HepG2 (cell line): Measurements from ENCODE around the gene FOXN3. TPM values are rescaled to one million over a fixed set of nuclear protein-coding genes. Genes with fewer than 3 reads are reported as not detected.

Source experiments
- ATAC-seq: fragments of 200-7000 bp; cut with Tn5 transposase; 3 replicates; pipeline ENCODE4 v1.9.1; 2020; ENCODE audit warnings: mild to moderate bottlenecking, moderate library complexity
- BruUV-seq: library from RNA; stranded (reverse); fragments of 400-500 nt; replicated peaks from 2 replicates; lab custom pipeline; 2021; lab: Mats Ljungman, UMichigan
- CTCF ChIA-PET: fragments of 300-600 bp; formaldehyde crosslinking; extraction: SDS; loops from one replicate; lab custom pipeline; 2021; ENCODE audit warnings: low total read pairs, inconsistent platforms, low intra/inter-chr PET ratio; lab: Yijun Ruan, JAX
- POLR2A ChIA-PET: fragments of 350-600 bp; sonication (Branson Sonifier 250); formaldehyde crosslinking; loops from one replicate; lab custom pipeline; 2020; ENCODE audit warnings: antibody characterized with exemption, inconsistent platforms; lab: Yijun Ruan, JAX
- DNase-seq: peaks from one replicate; pipeline ENCODE4 v3.0.0-alpha.2; 2015; ENCODE audit warnings: low spot score
- FAIRE-seq: peaks from 3 replicates; lab custom pipeline; 2011; peaks lifted over from hg19 to GRCh38; lab: Jason Lieb, UNC
- H2AFZ ChIP-seq: one replicate; pipeline ENCODE4 v1.6.1; 2011; ENCODE audit warnings: low read length, inconsistent platforms
- H3K27ac ChIP-seq: fragments of 300-600 bp; 3 replicates; pipeline ENCODE4 v1.8.0; 2011; ENCODE audit warnings: mixed run types, mild to moderate bottlenecking, mixed read lengths, low read length, inconsistent platforms; ENCODE audit not compliant: insufficient read depth; ENCODE audit errors: extremely low read length
- H3K27me3 ChIP-seq, 2 experiments: fragments of 200-600 bp in 1 of 2; 2 replicates in 1 of 2; 3 replicates in 1 of 2; pipeline versions ENCODE4 v1.6.0 to v1.8.0; 2011; ENCODE audit warnings: low read length in 2 of 2, mild to moderate bottlenecking in 2 of 2, moderate library complexity in 2 of 2, inconsistent platforms in 1 of 2; ENCODE audit not compliant: insufficient read depth in 2 of 2, control insufficient read depth in 1 of 2
- H3K36me3 ChIP-seq, 2 experiments: fragments of 200-600 bp in 1 of 2; replicated peaks in 1 of 2; 2 replicates in 1 of 2; 3 replicates in 1 of 2; pipeline versions ENCODE4 v1.5.1 to v1.8.0; 2011; ENCODE audit warnings: low read length in 2 of 2, inconsistent platforms in 1 of 2; ENCODE audit not compliant: insufficient read depth in 2 of 2, control insufficient read depth in 1 of 2
- H3K4me1 ChIP-seq: 2 replicates; pipeline ENCODE4 v1.5.1; 2012; ENCODE audit warnings: low read length, inconsistent platforms; ENCODE audit not compliant: insufficient read depth
- H3K4me2 ChIP-seq: 2 replicates; pipeline ENCODE4 v1.6.0; 2011; ENCODE audit warnings: low read depth, low read length, inconsistent platforms
- H3K4me3 ChIP-seq, 3 experiments: fragments of 200-600 bp in 1 of 3; sonication (generic), shearing (Covaris generic) in 1 of 3; replicated peaks in 1 of 3; 2 replicates each; pipeline ENCODE4 v1.5.1; 2011 to 2016; ENCODE audit warnings: low read length in 3 of 3, inconsistent platforms in 2 of 3, low read depth in 2 of 3, mild to moderate bottlenecking in 2 of 3, control low read depth in 1 of 3, mixed read lengths in 1 of 3; ENCODE audit not compliant: insufficient read depth in 1 of 3
- H3K79me2 ChIP-seq: one replicate; pipeline ENCODE4 v1.6.1; 2011; ENCODE audit warnings: low read length, inconsistent platforms; ENCODE audit not compliant: insufficient read depth
- H3K9ac ChIP-seq: 2 replicates; pipeline ENCODE4 v1.6.0; 2011; ENCODE audit warnings: mild to moderate bottlenecking, low read depth, low read length, inconsistent platforms; ENCODE audit not compliant: insufficient read depth
- H3K9me3 ChIP-seq: 2 replicates; pipeline ENCODE4 v1.5.1; 2012; ENCODE audit warnings: mild to moderate bottlenecking, low read length
- H4K20me1 ChIP-seq: 2 replicates; pipeline ENCODE4 v1.6.0; 2011; ENCODE audit warnings: inconsistent platforms, mild to moderate bottlenecking, low read length, moderate library complexity; ENCODE audit not compliant: insufficient read depth
- GFI1 ChIP-seq: sonication (generic); formaldehyde crosslinking; IDR thresholded peaks from 2 replicates; pipeline ENCODE4 v1.5.0; 2020; ENCODE audit warnings: missing genetic modification reagents, mild to moderate bottlenecking, borderline replicate concordance
- KDM4B ChIP-seq: sonication (generic); formaldehyde crosslinking; IDR thresholded peaks from 2 replicates; pipeline ENCODE4 v1.4.0; 2020; ENCODE audit warnings: missing genetic modification reagents
- PAXIP1 ChIP-seq: sonication (generic); formaldehyde crosslinking; conservative IDR thresholded peaks from 2 replicates; pipeline ENCODE4 v1.4.0; 2020; ENCODE audit warnings: mild to moderate bottlenecking, missing genetic modification reagents, moderate library complexity
- ZNF414 ChIP-seq: sonication (generic); formaldehyde crosslinking; IDR thresholded peaks from 2 replicates; pipeline ENCODE4 v1.5.0; 2020; ENCODE audit warnings: missing genetic modification reagents
- ZNF496 ChIP-seq: sonication (generic); formaldehyde crosslinking; IDR thresholded peaks from 2 replicates; pipeline ENCODE4 v1.8.1; 2023; ENCODE audit warnings: mild to moderate bottlenecking, moderate library complexity, missing genetic modification reagents; ENCODE audit not compliant: insufficient replicate concordance
- ZNF547 ChIP-seq: sonication (generic); formaldehyde crosslinking; IDR thresholded peaks from 2 replicates; pipeline ENCODE4 v1.5.1; 2020; ENCODE audit warnings: mild to moderate bottlenecking, missing genetic modification reagents
- ZNF691 ChIP-seq: sonication (generic); formaldehyde crosslinking; IDR thresholded peaks from 2 replicates; pipeline ENCODE4 v1.4.0; 2020; ENCODE audit warnings: missing genetic modification reagents, low read depth, mild to moderate bottlenecking, borderline replicate concordance
- ZNF780A ChIP-seq: sonication (generic); formaldehyde crosslinking; IDR thresholded peaks from 2 replicates; pipeline ENCODE4 v1.8.0; 2022; ENCODE audit warnings: mild to moderate bottlenecking, missing genetic modification reagents, moderate library complexity
- WGBS: methylation state at CpG from one replicate; pipeline ENCODE4 v1.1.6; 2017; ENCODE audit warnings: low lambda C conversion rate; 5-methylcytosine and 5-hydroxymethylcytosine counted together
- in situ Hi-C: cut with HindIII; loops from 2 replicates; pipeline ENCODE4 v1.10.0; 2017; ENCODE audit warnings: low pct_unique_long_range_greater_than_20kb; ENCODE audit not compliant: extremely low pct_ligation_motif_present
- intact Hi-C: fragments of 100-400 bp; cut with micrococcal nuclease; formaldehyde crosslinking; loops from one replicate; pipeline ENCODE4 v1.10.0; 2022; ENCODE audit not compliant: unreplicated experiment
- polyA plus RNA-seq, 8 experiments: library from polyadenylated mRNA; depleted of rRNA in 3 of 8; stranded (reverse) in 7 of 8; unstranded in 1 of 8; fragments of >200 nt; fragmentation: Illumina TruSeq in 4 of 8; extraction: Trizol in 4 of 8; gene quantifications; 2 replicates each; pipeline versions ENCODE4 v1.2.1 to v1.2.3, GENCODE V29; 2011 to 2016; ENCODE audit warnings: low read depth in 4 of 8, missing spikeins in 1 of 8, mixed read lengths in 1 of 8; ENCODE audit not compliant: insufficient read depth in 1 of 8
- total RNA-seq, 5 experiments: library from RNA; depleted of rRNA; stranded (reverse); fragments of >200 nt; fragmentation: Illumina TruSeq; extraction: Trizol; gene quantifications; 2 replicates each; pipeline ENCODE4 v1.2.3, GENCODE V29; 2016; ENCODE audit warnings: low read depth in 1 of 5

The FOXN3 gene
- total and polyA plus RNA-seq, 2 of the 13 experiments (the other 11 are each of a cell fraction or from before 2014, with no cell fraction given), result 32.4 to 70.2 TPM

- no peak for TF ChIP-seq ZNF496
- TF ChIP-seq KDM4B (CRISPR knock-in tag), result no peak
- TF ChIP-seq GFI1 (CRISPR knock-in tag), result no peak
- TF ChIP-seq ZNF547, result no peak
- no peak for TF ChIP-seq ZNF414 (CRISPR knock-in tag)
- no peak for TF ChIP-seq ZNF691
Observed at GRCh38 chr14:89454996-89455395, 38.0 kb upstream of the FOXN3 start (continued).

GRCh38 chr14:89452281-89452680, 35.2 kb upstream of the FOXN3 start:
- Histone ChIP-seq H3K79me2 (no peaks in the 10 kb centered on the region), H3K9me3 (no peaks in the 10 kb centered on the region), H3K27me3 (no peaks in the 10 kb centered on the region), H3K4me2 (no peak overlapping the region), H3K4me1 (peaks cover 13% of the 10 kb centered on the region), H3K27ac (no peak overlapping the region), H4K20me1 (no peaks in the 10 kb centered on the region), H3K36me3 (no peaks in the 10 kb centered on the region; a peak in 1 of 5 replicates), H3K4me3 (no peak overlapping the region), H2AFZ (no peak overlapping the region), H3K9ac (no peak overlapping the region)
- no peak for DNase-seq
- TF ChIP-seq PAXIP1 (CRISPR knock-in tag) (no peak), ZNF780A (CRISPR knock-in tag) (no peak)
- POLR2A ChIA-PET, result no interaction called here
- BruUV-seq, result no TSS peak
- CTCF ChIA-PET, result no interaction called here
- 94% methylated on average over 2 of the region's 9 CpGs for WGBS
- intact Hi-C loops (no loop called here), in situ Hi-C loops (no loop called here)
- no peak for FAIRE-seq
- no peak for ATAC-seq
